Measurements from ENCODE around the gene CD53.

DNA sequence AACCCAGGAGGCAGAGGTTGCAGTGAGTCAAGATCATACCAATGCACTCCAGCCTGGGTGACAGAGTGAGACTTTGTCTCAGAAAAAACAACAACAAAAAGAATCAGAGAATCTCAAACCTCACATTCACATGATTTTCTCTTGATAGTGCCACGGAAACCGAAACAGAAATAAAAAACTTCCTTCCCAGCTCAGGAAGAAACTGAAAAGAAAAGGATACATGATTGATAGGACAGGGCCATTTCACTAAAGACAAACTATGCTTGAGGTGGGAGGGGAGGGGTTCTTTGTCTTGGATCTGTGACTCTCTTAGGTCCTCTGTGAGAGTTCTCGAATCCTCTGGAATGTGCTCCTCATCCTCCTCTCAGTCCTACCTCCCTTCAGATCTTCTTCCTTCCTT, 19.8 kb upstream of the CD53 start:
- TF ChIP-seq POLR2A (IDR thresholded peaks at IDR 0.05; ENCODE audit: low read depth, low read length) (no peak), POLR2AphosphoS5 (IDR thresholded peaks at IDR 0.05; ENCODE audit: low read depth, low read length) (no peak), TAF1 (IDR thresholded peaks at IDR 0.05; ENCODE audit: low read depth, low read length) (no peak)

All from GM12891 (cell line).